AG20443 (cell line): ENCODE measurements around the gene MTG1.
A peak's percentile ranks its signal among the peaks of the same experiment; 100 is the strongest.

Source experiments
- DNase-seq: peaks from one replicate; pipeline ENCODE4 v3.0.0; 2012; ENCODE audit warnings: low spot score, mixed read lengths

MTG1 gene, protein sequence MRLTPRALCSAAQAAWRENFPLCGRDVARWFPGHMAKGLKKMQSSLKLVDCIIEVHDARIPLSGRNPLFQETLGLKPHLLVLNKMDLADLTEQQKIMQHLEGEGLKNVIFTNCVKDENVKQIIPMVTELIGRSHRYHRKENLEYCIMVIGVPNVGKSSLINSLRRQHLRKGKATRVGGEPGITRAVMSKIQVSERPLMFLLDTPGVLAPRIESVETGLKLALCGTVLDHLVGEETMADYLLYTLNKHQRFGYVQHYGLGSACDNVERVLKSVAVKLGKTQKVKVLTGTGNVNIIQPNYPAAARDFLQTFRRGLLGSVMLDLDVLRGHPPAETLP

DNA sequence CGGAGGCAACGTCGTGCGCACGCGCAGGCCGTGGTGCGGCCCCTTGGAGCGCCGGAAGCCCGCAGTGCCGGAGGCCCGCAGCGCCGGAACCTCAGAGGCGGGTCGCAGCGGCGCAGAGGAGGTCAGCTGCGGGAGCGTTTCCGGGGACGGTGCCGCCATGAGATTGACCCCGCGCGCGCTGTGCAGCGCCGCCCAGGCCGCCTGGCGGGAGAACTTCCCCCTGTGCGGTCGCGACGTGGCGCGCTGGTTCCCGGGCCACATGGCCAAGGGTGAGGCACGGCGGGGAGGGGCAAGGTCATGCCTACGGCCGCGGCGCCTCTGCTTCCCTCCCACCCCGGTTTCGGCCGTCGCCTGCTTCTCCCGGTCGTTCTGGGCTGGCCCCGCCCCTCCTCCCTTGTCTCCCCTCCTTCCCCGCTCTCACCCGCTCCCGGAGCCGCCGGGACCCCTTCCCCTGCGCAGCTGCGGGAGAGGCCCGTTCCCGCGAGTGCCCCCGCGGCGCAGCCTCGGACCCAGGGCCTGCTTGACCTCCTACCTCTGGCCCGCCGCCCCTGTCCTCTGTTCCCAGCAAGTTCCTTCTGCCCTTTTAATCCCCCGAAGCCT, at the start of gene MTG1:
MTG1 (plus strand) TSS at position 94 of the 600 bp plus-strand sequence; CDS start at position 158, 64 bp downstream.
- DNase-seq: peak; percentile 100

DNA sequence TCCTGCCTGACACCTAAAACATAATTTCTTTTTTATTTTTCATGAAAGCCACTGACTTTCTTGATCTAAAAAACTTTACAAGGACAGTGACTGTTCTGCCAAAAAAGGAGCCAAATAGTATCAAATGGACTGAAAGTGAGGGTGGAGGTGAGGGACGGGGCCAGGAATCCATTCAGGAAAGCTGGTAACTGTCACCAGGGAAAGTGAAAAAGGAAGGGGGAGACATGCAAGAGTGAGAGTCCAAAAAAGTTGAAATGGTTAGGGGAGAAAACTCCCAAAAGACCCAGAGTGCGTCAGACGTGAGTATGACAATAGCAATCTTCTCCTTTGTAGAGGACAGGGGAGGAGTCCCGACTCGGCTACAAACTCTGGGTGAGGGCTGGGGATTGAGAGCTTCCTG, 49.7 kb upstream of the MTG1 start:
- DNase-seq: no peak

DNA sequence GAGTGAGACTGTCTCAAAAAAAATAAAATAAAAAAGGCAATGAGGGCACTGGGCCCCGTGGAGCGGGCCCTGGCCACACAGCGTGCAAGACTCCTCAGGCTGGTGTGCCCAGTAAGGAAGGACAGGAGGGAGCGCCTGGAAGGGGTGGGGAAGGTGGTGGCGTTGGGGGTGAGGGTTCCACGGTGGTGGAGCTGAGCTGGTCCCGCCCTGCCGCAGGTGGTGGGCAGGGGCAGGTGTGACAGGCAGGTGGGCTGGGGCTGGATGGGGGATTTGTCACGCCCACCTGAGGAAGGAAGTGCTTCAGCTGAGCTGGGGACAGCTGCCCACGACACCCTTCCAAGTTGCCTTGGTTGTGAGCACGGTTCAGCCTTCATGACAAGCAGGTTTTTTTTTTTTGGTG, 47.5 kb upstream of the MTG1 start:
- no peak for DNase-seq

DNA sequence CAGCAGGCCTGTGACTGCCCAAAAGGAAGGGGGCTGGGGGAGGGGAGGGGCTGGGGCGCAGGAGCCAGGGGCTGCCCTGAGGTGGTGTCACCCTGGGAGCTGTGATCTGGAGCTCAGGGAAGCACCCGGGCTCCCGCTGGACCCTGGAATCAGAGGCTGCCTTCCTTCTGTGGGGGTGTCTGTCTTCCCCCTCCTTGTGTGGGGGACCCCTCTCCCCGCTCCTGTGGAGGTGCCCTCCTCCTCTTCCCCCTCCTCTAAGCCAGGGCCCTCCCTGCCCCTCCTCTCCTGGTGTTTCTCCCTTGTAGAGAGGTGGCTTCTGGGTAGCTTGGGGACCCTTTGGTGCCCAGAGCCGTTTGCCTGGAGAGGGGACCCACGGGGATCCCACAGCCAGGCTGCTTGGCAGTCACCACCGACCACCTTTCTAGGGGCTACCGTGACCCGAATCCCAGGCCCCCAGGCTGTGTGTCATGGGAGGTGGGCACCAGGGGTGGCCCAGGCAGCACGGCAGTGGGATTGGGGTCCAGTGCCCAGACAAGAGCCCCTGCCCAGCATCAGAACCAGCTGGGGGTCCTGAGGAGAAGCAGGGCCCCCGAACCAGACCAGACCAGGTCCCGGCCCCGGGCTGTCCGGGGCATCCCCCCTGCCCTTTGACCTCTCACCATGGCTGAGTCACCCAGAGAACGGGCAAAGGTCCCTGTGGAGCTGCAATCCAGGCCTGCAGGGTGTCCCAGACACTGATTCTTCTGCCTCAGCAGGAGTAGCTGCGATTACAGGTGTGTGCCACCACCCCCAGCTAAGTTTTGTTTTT, 46.0 kb upstream of the MTG1 start:
- no peak for DNase-seq

DNA sequence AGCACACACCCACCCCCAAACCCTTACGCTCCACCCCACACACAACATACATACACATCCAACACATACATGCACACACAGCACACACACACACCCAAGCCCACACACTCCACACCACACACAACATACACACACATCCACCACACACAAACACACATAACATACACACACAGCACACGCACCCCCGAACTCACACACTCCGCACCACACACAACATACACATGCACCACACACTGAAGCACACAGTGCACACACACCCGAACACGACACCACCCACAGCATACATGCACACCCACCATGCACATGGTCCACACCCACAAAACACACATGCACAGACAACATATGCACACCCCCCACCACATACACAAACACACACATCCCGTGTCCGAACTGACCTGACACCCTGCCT, 44.8 kb upstream of the MTG1 start:
- no peak for DNase-seq

DNA sequence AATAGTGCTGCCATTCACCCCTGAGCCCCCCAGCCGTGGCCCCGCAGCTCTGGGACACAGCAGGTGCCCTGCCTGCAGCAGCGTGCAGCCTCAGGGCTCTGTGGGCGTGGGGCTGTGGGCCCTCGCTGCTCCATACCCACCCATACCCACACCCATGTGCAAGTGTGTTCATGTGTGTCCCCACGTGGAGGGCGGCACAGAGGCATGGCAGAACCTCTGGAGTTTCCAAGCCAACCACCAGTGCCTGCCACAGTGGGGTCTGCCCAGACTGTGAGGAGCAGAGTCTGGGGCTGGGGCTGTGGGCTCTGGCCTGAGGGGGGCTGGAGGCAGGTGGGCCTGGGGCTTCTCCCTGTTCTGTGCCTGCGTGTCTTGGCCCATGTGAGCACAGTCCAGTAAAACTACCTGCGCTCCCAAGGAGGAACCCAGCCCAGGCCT, 44.4 kb upstream of the MTG1 start:
- no peak for DNase-seq

DNA sequence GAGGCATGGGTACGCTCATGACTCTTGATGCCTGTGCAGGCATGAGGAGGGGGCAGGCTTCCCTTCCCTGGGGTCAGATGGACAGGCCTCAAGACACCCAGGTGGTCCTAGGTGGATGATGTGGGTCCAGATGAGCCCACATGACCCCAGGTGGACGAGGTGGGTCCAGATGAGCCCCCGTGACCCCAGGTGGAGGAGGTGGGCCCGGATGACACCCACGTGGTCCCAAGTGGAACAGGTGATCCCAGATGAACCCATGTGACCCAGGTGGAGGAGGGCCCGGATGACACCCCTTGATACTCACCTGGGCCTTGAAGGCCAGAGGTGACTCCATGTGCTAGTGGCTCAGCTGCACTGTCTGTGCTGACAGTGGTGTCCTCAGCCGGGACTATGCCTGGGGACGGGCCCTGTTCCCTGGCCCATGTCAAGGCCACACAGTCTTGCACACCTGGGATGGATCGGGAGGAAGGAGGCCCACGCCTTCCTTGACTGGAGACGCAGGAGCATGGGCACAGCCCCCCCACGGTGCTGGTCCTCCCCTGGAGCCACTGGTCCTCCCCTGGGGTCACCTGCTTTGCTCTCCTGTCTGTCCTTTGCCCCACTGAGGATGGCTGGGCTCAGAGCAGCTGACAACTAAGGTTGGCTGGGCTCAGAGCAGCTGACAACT, 43.5 kb upstream of the MTG1 start:
- no peak for DNase-seq

DNA sequence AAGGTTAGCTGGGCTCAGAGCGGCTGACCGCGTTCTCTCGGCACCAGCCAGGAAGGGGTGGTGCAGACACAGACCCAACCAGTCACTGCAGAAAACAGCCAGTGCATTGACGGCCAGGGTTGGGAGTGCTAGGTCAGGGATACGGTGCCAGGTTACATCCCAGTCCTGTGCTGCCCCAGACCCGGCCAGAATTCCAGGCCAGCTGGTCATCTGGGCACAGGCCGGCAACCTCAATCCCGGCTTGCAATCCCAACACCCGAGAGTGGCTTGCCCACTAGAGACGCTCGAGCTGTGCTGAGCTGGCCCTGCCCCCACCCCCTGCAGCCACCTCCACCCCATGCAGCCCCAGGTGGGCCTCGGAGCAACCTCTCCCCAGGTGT, 43.0 kb upstream of the MTG1 start:
- peak; percentile 39 for DNase-seq

DNA sequence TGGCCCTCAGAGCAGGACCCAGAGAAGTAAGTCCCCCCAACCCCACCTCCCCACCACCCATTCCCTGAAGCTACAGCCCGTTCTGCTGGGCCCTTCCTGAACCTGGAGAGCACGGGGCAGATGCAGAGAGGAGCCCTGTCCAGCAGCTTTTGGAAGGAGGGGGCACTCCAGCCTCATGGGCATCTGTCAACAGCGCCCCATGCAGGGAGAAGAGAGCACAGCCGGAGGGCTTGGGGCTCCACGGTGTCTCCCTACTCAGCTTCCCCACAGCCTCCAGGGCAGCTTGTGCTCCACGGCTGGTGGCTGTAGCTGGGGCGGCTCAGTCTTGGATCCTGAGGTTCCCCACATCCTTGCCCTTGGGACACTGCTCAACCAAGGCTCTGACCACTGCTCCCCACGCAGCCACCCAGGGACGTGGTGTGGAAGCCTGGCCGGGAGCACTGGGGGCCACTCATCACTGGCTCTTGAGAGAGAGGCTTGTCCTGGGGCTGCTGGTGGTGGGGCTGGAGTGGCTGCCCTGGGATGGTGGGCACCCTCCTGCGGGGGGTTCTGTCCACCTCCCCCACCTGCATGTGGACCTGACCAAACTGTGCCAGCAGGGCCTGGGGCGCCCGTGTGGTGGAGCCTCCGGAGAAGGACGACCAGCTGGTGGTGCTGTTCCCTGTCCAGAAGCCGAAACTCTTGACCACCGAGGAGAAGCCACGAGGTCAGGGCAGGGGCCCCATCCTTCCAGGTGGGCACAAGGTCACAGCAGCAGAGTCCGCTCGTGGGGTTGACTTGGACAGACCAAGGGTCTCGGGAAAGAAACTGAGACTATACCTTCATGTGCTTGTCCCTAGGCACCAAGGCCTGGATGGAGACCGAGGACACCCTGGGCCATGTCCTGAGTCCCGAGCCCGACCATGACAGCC, 42.3 kb upstream of the MTG1 start:
- DNase-seq: no peak

DNA sequence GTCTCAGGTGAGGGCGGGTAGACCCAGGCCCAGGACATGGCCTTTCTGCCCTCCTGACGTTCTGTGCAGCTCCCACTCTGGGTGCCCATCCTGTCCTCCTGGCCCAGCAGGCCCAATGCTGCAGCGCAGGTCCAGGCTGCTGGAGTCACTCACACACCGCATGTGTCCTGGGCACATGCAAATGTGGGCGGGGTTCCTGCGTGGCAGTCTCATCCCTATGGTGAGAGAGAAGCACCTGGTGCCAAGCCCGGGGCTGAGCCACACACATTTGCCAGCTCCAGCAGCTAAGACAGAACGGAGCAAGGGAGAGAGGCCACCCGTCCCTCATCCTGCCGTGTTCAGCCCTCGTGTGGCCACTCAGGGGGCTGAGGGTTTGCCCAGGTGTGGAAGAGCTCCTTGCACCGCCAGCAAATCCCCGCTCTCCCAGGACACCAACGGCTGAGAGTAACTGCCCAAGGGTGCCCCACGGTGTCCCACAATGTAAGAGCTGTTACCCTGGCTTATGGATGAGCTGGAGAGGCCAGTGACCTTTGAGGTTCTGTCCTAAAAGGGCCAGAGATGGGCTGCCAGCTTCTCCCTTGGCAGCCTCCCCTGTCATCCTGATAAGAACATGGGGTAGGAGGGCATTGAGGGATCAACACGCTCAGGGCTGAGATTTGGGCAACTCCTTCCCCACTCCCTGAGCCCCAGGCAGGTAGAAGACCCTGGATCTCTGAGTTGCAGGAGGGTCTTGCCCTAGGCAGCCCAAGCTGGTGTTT, 40.6 kb upstream of the MTG1 start:
- no peak for DNase-seq

DNA sequence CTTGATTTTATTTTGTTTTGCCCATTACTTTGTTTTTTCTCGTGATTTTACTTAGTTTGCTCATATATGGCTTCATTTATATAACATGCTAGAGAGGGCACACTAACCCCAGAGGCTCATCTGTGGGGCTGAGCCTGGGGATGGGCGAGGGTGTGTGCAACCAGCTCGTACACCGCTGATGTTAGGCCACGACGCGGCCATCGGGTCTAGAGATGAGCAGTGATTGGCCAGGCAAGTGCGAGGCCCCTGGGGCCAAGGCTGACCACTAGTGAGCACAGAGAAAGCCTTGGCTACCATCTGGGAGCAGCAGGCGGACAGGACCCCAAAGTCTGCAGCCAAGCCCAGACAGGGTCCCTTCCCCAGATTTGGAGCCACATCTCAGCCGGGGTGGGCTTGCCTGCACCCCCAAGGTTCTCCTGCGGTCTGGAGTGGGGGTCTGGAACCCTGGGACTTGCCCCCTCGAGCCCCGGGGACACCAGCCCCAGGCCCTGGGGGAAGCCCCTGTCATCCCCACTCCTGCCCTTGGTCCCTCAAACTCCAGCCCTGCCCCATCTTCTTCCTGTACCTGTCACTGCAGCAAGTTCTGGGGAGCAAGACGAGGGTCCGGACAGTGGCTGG, 39.9 kb upstream of the MTG1 start:
- DNase-seq: no peak

DNA sequence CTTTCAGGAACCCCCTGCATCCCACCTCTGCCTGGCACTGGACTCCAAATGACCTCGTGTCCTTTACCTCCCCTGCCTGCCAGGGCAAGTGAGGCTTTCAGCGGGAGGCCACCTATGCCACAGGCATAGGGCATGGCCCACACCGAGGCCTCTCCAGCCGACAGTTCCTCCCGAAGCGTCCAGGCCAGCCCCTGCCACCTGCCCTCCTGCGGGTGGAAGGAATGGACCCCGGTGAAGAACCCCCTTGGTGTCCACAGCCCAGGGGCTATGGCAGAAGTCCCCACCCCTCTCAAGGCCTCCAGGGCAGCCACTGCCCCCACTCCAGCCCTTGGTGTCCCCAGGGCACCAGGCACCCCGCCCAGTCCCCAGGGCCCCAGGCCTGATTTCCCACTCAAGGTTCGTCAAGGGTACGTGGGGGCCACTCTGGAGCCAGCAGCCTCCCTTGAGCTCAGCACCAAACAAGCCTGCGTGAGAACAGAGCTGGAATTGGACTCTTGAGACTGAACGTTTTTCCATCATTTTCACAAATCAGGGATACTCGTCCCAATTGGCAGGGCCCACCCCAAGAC, 39.2 kb upstream of the MTG1 start:
- DNase-seq: no peak

DNA sequence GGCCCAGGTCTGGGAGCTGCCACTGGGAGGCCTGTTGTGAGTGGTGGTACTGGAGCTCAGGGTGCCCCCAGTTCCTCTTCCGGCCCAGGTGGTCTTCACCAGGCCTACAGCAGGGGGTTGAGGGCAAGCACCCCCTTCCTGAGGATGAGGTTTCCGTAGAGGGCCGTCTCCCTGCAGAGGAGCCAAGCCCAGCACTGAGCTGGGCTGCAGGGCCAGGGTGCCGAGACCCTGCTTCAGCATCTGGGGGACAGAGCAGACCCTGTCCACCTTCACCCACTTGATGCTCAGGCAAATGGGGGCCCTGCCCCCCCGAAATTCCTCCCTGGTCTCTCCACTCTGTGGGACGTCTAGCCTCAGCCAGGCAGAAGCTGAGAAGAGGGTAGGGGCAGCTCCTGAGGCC, 38.7 kb upstream of the MTG1 start:
- no peak for DNase-seq

DNA sequence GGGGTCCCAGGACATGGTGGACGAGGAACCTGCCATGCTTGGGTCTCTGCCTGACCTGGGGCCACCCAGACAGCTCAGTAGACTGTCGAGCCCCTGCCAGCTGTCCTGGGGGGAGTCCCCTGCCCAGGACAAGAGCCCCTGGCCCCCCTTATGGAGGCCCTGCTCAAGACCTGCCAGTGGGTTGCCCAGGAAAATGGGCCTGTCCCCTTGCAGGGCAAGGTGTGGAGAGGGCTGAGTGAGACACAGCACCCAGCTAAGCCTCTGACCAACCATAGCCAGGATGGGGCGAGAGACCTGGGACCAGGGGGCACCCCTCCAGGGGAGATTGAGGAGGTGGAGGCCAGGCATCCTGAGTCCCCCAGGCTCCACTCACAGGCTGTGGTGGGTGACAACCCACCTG, 38.0 kb upstream of the MTG1 start:
- DNase-seq: no peak

DNA sequence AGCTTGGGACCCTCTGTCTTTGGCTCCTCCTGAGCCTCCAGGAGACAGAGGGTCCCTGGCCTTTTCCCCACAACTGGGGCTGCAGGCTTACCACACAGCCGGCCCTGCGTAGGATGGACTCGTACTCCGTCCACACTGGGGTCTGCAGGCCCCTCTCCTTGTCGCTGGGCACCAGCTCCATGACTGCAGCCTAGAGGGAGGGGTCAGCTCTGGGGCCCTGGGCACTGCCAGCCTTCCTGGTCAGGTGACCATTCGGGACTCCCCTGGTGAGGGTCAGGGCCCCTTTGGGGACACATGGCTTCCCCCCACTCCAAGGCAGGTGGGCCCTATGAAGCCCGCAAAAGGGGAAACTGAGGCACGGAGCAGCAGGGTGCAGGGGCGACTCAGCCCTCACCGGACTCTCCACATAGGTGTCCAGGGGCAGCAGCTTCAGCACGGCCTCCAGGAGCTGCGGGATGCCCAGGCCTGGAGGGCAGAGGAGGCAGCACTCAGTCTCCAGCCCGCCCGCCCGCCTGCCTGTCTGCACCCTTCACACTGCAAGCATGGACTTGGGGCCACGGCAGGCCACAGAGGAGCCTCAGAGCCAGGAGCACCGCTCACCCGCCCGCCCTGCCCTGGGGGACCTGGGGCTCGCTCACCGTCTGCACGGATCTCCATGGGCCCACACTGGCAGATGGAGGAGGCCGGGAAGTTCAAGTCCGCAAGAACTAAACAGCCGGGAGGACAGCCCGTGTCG, 37.2 kb upstream of the MTG1 start:
- DNase-seq: no peak

DNA sequence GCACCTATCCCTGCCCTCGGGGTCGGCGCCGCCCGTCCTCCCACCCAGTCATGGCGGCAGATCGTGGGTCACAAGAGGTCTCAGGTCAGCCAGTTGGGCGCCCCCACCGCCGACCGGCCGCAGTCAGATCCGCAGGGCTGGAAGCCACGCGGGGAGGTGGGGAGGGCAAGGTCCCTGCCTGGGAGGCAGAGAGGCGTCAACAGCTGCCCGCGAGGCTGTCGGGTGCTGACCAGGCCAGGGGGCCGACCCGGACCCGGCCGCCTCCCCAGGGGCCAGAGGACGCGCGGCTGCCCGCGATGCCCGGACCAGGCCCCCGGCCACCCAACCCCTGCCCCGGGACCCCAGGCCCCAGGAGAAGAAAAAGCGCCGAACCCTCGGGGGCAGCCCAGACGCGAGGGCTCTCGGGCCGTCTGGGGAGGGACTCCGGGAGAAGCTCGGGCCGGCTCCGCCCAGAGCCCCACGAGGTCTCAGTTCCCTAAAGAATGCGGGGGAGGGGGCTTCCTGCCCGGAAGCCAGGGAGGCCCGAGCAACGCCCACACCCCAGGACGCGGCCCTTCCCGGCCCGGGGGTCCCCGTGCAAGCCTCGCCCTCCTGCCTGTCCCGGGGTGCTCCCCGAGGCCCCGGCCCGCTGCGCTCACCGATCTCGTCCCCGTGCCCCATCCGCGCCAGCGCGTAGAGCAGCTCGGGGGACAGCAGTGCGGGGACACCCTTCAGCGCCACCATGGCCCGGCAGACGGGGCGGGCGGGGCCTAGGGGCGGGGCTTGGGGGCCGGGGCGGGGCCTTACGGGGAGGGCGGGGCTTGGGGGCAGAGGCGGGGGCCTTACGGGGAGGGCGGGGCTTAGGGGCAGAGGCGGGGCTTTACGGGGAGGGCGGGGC, 36.4 kb upstream of the MTG1 start, which contains the start of gene FUOM:
FUOM (minus strand) TSS at position 735 of the 877 bp plus-strand sequence; CDS start at position 723, 12 bp downstream.
- peak; percentile 95 for DNase-seq

DNA sequence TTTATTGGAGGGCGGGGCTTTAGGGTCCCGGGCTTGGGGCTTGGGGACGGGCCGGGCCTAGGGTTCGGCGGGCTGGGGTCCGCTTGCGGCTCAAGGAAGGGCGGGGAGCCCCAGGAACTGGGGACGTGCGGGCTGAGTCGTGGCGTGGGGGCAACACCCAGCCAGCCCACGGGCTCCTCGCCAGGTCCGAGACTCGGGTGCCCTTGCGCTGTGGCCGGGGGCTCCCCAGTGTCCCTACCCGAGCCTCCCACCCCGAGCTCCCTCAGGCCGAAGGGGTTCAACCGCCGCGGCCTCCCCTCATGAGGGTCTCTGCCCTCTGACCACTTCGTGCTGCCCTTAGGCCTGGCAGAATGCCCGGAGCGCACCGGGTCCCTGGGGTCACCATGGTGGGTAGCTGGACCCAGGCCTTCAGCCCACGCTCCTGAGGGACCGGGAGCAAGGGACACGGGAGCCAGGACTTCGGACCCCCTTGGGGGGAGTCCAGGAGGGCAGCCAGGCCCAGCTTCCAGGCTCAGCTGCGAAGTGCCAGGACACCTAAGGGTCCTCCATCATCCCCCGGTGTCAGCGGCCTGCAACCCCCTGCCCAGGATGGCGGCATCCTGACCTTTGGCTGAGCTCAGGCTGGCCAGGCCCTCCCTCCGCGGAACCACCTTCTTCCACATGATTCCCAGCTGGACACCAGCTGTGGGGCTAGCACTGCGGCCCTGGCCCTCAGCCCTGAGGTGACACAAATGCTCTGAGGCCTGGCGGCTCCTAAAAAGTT, 35.6 kb upstream of the MTG1 start:
- peak; percentile 70 for DNase-seq
